ENCODE data around the gene ABT1. TPM values are rescaled to one million over a fixed set of nuclear protein-coding genes. Genes with fewer than 3 reads are reported as not detected.

The ABT1 gene
- total RNA-seq, 1 donor from 2014 or later, result 25.5 TPM

DNA sequence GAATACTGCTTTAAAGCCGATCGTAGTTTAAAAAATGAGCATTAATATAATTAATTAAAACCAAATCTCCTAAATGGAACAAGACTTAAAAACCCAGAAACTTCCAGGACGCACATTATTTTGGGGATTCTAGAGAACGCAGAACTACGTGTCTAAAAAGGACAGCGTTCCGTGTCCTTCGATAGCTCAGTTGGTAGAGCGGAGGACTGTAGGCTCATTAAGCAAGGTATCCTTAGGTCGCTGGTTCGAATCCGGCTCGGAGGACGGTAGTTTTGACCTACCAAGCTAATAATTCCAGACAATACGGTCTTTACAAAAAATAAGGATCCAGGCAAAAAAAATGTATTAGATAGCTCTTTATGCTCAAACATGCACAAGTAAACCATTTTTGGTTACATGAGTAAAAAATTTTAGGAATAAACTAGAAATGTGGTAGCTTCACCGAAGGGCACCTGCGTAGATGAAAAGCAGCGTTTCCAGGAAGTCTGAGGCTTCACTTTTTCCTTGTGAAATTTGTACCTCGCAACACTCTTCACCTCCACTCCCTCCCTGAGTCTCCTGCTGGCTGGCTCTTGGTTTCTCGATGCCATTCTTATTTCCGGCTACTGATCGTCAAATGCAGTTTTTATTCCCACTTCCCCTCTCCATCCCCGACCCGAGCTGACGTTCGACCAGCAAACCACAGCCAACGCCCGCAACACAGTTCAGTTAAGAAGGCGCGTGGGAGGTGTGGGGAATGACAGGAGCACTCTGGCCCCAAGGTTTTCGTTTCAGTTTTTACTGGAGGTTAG lies 19.6 kb upstream of the ABT1 start:
- Mint-ChIP-seq H3K9me3 (ENCODE audit: low read depth) (peaks cover 13% of the 10 kb centered on the region), H3K4me1 (ENCODE audit: low read depth) (peaks cover 9% of the 10 kb centered on the region), H3K27me3 (peaks cover 45% of the 10 kb centered on the region), H3K27ac (peak overlapping the region; percentile 80), H3K36me3 (ENCODE audit: insufficient read depth) (no peaks in the 10 kb centered on the region), H3K4me3 (ENCODE audit: low read depth) (peak overlapping the region; percentile 68)
- no peak for DNase-seq (ENCODE audit: low spot score, unreplicated experiment)
- no peak for TF ChIP-seq CTCF (IDR thresholded peaks at IDR 0.05; ENCODE audit: unreplicated experiment)

DNA sequence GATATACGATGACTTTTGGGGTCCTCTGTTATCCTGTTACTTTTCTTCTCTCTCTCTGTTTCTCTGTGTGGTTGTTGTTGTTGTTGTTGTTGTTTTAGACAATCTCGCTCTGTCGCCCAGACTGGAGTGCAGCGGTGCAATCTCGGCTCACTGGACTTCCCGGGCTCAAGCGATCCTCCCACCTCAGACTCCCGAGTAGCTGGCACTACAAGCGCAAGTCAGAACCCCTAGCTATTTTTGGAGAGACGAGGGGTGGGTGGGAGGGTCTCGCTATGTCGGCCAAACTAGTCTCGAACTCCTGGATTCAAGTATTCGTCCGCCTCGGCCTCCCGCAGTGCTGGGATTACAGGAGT lies 19.1 kb upstream of the ABT1 start:
- Mint-ChIP-seq H3K9me3 (ENCODE audit: low read depth) (peaks cover 13% of the 10 kb centered on the region), H3K27me3 (peaks cover 45% of the 10 kb centered on the region), H3K27ac (no peak overlapping the region), H3K36me3 (ENCODE audit: insufficient read depth) (no peaks in the 10 kb centered on the region), H3K4me1 (ENCODE audit: low read depth) (peaks cover 11% of the 10 kb centered on the region), H3K4me3 (ENCODE audit: low read depth) (peak overlapping the region; percentile 68)
- no peak for TF ChIP-seq CTCF (IDR thresholded peaks at IDR 0.05; ENCODE audit: unreplicated experiment)
- no peak for DNase-seq (ENCODE audit: low spot score, unreplicated experiment)

- Mint-ChIP-seq H3K4me3 (ENCODE audit: low read depth) (no peak overlapping the region), H3K9me3 (ENCODE audit: low read depth) (peaks cover 13% of the 10 kb centered on the region), H3K27ac (peak overlapping the region; percentile 84), H3K36me3 (ENCODE audit: insufficient read depth) (no peaks in the 10 kb centered on the region), H3K4me1 (ENCODE audit: low read depth) (peaks cover 13% of the 10 kb centered on the region), H3K27me3 (peaks cover 49% of the 10 kb centered on the region)
- DNase-seq (ENCODE audit: low spot score, unreplicated experiment), result no peak
- no peak for TF ChIP-seq CTCF (IDR thresholded peaks at IDR 0.05; ENCODE audit: unreplicated experiment)
Observed at GRCh38 chr6:26578279-26578678, 18.5 kb upstream of the ABT1 start.

- peaks cover 13% of the 10 kb centered on the region for H3K9me3 Mint-ChIP-seq (ENCODE audit: low read depth)
- peaks cover 50% of the 10 kb centered on the region for H3K27me3 Mint-ChIP-seq
- H3K4me1 Mint-ChIP-seq (ENCODE audit: low read depth), result peaks cover 13% of the 10 kb centered on the region
- no peak for DNase-seq (ENCODE audit: low spot score, unreplicated experiment)
- no peak overlapping the region for H3K27ac Mint-ChIP-seq
- H3K36me3 Mint-ChIP-seq (ENCODE audit: insufficient read depth), result no peaks in the 10 kb centered on the region
- no peak for TF ChIP-seq CTCF (IDR thresholded peaks at IDR 0.05; ENCODE audit: unreplicated experiment)
- H3K4me3 Mint-ChIP-seq (ENCODE audit: low read depth), result no peak overlapping the region
Observed at GRCh38 chr6:26578741-26579140, 18.0 kb upstream of the ABT1 start.

DNA sequence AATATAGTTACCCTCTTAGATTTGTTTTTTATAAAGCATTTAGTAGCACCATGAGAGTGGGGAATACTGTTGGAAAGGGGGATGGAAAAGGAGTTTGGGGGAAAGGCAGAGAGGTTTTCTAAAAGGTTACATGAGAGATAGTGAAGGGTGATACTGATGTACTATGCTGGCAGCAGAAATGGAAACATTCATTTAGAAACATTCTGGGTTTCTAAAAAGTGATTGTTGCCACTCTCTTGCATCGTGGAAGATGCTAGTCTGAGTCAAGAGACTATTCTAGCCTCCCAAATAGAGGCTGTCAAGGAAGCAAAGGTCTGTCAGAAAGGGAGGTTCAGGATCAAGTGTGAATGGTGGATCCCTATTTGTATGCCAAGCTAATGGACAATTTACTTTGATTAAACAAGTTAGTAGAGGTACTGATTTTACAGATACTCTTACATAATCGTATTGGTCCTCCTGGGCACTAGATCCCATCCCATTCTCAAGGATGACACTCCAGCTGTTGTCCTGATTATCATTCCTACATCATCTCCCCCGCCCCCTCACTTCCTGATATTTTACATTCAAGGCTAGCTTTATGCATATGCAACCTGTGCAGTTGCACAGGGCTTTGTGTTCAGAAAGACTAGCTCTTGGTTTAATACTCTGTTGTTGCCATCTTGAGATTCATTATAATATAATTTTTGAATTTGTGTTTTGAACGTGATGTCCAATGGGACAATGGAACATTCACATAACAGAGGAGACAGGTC lies 15.4 kb upstream of the ABT1 start:
- Mint-ChIP-seq H3K27ac (no peak overlapping the region), H3K27me3 (peaks cover 55% of the 10 kb centered on the region), H3K9me3 (ENCODE audit: low read depth) (peaks cover 13% of the 10 kb centered on the region), H3K4me3 (ENCODE audit: low read depth) (no peak overlapping the region), H3K36me3 (ENCODE audit: insufficient read depth) (no peaks in the 10 kb centered on the region), H3K4me1 (ENCODE audit: low read depth) (peaks cover 13% of the 10 kb centered on the region)
- DNase-seq (ENCODE audit: low spot score, unreplicated experiment), result no peak
- TF ChIP-seq CTCF (IDR thresholded peaks at IDR 0.05; ENCODE audit: unreplicated experiment), result no peak
